HS-5 (cell line): ENCODE results near the gene CLDN24.

ENCODE experiments used
- DNase-seq: peaks from one replicate; pipeline ENCODE4 v3.0.0-alpha.2; 2012; ENCODE audit warnings: low read depth

CLDN24 gene

DNA sequence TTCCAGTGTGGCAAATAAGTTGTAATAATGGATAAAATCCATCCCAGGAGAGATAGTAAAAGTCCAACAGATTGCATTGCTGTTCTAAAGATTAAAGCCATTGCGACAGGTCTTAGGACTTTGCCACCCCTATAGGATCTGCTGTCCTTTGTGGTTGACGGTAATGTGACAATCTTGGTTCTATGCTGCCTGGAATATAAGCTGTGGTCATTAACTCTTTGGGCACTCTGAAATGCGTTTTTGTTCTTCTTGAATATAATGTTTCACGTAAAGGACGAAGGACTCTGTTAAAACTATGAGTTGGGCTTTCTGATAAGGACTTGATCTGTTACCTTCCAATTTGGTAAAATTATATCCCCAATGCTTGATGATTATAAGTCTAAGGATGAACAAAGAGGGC lies at the start of gene CLDN24:
TSS of gene CLDN24 (minus strand) at position 101 of the 400 bp plus-strand sequence. CDS start at position 101, 0 bp downstream.
- DNase-seq = no peak

- no peak for DNase-seq
These were observed 48.6 kb upstream of the CLDN24 start for GRCh38 chr4:183370786-183371185.

DNA sequence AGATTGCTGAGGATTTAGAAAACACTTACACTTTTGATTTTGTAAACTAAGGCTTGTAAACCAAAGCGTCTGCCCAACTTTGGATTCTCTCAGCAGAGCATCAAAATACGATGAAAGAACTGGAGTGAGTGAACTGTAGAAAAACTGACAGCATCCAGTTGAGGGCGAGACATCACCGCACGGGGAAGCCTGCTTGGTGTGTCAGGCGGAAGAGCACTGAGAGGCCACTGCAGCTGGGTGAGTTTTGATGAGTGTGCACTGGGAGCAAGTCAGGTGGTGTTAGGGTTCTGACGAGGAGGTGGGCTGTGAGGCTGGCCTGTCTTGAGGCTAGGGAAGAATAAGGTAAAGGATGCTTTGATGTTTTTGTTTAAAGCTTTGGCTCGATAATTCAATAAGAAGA lies 46.8 kb upstream of the CLDN24 start:
- no peak for DNase-seq

- DNase-seq = no peak
These were observed 44.1 kb upstream of the CLDN24 start for GRCh38 chr4:183366206-183366835.

DNA sequence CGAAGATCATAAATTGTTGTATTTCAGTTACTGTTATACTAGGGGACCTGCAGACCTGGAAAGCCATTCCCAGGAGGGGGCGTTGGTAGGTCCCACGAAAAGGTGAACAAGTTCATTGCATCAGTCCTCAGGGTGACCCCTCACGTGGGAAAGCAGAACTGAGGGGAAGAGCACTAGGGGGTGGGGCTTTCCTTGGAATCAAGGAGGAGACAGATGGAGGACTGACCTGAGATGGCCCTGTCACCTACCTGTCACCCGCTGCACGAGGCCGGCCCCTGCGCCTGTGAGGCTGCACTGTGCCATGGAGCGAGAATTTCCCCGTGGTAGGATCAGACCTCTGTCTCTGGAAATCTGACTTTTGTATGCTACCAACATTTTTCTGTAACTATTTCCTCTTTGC lies 41.8 kb upstream of the CLDN24 start:
- no peak for DNase-seq

DNA sequence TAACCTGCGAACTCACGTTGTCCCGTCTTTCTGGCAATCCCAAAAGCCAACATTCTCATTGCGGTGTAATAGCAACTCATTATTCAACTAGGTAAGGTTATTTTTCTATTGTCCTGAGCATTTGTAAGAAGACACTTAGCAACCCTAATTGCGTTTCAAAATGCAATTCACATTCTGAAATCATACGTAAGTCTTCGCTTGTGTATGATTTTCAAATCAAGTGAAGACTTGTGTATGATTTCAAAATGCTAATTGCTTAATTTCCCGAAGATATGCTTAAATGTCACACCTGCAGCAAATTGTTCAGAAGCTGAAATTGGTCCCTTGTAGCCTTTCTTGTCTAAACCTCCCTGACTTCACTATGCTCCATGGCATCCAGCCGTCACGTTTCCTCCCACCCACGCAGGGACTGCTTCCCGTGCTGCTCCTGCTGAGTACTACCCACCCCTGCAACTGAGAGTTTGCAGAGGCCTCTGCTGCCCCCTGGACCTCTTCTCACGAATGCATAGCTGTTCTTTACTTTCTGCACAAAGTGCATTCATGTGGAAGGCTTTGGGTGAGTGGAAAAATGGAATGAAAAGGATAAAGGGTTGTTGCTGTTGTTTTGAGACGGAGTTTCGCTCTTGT lies 40.8 kb upstream of the CLDN24 start:
- DNase-seq = no peak

- no peak for DNase-seq
These were observed 39.8 kb upstream of the CLDN24 start for GRCh38 chr4:183362036-183362435.

DNA sequence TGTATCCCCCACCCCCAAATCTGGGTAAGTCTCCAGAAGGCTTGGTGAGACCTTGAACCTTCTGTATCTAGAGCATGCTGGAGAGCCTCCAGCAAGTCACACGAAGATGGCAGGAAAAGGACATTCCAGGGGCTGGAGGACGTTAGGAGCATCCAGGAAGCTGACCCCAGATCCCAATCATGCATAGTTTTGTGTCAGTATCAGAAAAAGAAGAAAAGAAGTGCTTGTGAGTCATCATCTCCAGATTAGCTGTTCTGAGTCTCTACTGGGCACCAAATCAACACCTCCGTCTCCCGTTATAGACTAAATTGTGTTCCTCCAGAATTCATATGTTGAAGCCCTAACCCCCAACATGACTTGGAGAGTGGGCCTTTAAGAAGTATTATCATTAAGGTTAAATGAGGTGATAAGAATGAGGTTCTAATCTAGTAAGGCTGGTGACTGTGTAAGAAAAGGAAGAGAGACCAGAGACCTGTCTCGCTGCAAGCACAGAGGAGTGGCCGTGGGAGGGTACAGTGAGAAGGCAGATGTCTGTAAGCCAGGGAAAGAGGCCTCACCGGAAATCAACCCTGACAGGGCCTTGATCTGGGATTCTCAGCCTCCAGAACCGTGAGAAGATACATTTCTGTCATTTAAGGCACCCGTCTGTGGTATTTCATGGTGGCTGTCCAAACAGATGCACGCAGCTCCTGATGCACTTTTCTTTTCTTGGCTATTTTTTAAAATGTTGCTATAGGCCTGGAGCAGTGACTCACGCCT lies 38.1 kb upstream of the CLDN24 start:
- no peak for DNase-seq

DNA sequence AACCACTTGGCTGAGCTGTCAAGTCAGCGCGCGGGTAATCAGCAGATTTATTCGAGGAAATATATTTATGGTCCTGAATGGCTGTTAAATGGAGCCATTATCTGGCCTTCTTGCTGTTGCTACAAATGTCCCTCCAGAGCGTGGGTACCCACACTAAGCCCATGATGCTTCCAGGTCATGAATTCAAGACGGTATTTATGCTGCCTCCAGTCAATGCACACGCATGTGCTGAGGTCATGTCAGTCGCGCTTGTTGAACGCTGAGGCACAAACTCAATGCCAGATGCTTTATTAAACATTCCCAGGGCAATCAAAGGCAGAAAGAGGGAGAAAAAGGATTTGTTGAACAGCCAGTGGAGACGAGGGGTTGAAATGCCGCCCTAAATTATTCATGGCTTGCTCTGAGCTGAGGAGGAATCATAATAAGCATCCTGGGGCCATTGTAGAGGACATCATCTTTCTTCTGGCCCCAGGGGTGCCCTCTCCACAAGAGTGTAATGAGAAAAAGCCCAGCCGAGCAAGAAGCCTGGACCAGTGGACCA lies 36.1 kb upstream of the CLDN24 start:
- DNase-seq = no peak

DNA sequence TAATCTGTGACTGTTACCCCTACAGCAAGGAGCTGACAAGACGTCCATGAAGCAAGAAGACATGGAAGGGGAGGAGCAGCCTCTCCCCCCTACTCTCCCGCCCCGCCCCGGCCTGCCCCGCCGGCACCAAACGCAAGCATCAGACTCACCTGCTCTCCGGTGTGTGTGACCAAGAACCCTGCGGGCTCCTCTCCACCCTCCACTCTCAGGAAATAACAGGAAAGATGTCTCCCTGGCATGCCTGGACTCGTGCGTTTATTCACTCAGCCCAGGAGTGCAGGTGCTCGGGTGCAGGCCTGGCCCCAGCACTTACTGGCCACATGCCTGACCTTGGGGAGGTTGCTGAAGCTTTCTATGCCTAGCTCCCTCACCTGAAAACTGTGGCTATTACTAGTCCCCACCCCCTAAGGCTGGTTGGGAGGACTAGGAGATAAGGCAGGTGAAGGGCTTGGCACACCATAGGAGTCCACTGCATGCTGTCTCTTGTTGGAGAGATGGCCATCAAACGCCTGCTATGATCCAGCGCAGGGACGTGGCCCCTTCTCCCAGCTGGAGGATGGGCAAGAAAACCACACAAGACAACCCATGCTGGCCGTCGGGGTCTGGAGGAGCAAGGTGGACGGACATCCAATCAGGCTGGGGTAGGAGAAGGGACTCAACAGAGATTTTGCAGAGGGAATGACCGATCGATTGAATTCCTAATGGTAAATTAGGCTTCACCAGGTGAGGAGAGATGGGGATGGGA lies 34.9 kb upstream of the CLDN24 start:
- no peak for DNase-seq

DNA sequence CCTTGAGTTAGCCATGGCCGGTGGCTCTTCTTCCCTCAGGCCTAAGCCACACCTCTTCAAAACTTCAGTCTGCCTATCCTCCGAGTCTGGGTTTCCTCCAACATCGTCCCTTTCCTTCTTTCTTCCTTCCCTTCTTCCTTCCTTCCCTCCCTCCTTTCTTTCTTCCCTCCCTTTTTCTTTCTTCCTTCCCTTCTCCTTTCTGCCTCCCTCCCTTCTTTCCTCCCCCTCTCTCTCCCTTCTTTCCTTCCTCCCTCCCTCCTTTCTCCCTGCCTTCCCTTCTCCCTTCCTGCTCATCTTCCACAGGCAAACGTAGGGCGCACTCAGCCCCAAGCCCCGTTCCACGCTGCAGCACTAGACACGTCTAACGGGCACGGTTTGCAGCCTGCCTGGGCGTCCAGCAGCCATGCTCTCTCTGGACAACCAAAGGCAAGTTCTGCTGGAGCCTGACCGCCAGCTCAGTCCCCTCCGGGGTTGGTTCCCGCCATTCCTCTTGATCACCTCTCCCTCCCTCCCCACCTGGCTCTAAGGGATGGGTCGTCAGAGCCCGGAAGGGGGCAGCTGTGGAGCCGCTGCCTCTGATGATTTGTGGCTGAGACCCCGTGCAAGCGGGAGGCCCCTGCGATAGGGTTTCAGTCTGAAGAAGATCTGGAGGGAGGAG lies 34.1 kb upstream of the CLDN24 start:
- DNase-seq = no peak

DNA sequence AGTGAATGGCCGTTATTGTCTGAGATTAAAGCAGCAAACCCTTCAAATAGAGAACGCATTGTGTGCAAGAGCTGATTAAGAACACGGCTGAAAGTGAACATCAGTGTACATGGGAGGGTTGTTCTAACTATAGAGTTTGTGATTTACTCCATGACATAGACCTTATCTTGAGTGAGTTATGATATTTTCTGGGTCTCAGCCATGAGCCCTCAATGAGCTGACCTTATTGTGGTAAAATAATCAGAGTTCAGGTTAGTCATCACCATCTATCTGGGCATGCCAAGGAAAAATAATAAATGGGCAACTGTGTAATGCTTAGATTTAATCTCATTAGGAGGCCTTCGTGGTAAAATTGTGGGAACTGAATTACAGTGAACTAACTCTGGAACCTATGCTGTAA lies 33.2 kb upstream of the CLDN24 start:
- peak; percentile 45 for DNase-seq

GRCh38 chr4:183354219-183354618 lies 32.0 kb upstream of the CLDN24 start:
- no peak for DNase-seq

DNA sequence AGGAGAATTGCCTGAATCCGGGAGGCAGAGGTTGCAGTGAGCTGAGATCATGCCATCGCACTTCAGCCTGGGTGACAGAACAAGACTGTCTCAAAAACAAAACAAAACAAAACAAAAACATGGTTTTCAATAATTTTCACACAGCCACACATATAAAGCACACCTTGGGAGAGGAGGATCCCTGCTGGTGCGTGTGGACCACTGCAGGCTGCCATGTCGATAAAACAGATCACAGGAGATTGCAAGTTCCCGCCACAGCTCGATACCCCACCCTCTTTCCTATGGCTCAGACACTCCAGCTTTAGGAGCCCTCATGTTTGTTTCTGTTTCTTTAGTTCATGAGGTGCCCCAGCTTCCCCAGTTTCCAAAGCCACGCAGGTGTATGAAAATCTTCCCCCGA lies 31.3 kb upstream of the CLDN24 start:
- DNase-seq = no peak

DNA sequence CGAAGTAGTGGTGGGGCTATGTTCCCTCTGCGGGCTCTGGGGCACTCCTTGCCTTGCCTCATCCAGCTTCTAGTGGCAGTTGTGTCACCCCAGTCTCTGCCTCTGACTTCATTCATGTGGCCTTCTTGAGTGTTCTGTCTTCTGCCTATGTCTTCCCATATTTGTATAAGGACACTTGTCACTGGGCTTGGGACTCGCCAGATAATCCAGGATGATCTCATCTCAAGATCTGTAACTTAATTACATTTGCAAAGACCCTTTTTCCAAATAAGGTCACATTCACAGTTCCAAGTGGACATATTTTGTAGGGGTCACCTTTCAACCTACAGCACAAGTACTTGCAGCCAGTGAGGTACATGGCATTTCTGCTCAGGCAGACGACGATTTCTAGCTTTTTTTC lies 30.3 kb upstream of the CLDN24 start:
- no peak for DNase-seq

GRCh38 chr4:183350317-183351071 lies 28.3 kb upstream of the CLDN24 start:
- DNase-seq = no peak

DNA sequence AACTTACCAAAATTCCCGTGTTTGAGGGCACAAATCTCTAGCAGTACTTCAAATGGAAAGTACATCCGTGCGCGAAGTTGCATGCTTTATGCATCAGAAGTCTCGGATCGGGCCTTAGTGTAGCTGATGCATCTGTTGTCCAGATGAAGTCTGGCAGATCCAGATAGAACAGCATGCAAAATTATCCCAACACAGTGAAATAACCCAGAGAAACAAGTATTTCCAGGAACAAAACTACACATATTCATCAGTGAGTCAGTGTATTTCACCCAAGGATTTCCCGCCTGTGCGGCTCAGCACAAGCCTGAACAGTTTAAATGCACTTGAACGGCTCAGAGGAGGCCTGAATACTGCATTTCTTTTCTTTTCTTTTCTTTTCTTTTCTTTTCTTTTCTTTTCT lies 27.4 kb upstream of the CLDN24 start:
- DNase-seq = no peak

GRCh38 chr4:183348706-183349659 lies 26.8 kb upstream of the CLDN24 start:
- peak; percentile 96 for DNase-seq

GRCh38 chr4:183348136-183348535 lies 25.9 kb upstream of the CLDN24 start:
- no peak for DNase-seq

DNA sequence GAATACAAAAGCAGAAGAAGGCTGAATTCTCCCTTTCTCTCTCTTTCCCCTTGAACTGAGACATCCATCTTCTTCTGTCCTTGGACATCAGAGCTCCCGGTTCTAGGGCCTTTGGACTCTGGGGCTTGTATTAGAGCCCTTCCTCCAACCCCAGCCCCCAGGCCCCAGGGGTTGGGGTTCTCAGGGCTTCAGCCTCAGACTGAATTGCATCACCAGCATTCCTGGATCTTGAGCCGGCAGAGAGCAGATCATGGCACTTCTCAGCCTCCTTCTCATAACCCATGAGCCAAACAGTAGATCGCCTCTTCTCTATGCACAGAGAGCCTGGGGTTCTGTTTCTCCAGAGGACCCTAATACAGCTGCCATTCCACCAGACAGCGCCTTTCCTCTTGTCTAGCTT lies 25.3 kb upstream of the CLDN24 start:
- no peak for DNase-seq
